GM12878 (cell line): ENCODE measurements around the gene GANAB. TPM values are rescaled to one million over a fixed set of nuclear protein-coding genes. Genes with fewer than 3 reads are reported as not detected.
"Not testable (repeated sequence)": the region's sequence is repeated elsewhere in the genome, so short reads cannot be mapped to it uniquely, and the experiment has no call there.

Experiments
- ATAC-seq: fragments of 200-7000 bp; cut with Tn5 transposase; 3 replicates; pipeline ENCODE4 v1.9.1; 2020; ENCODE audit warnings: mild to moderate bottlenecking, moderate library complexity
- BruUV-seq: library from RNA; stranded (reverse); fragments of 400-500 nt; replicated peaks from 2 replicates; lab custom pipeline; 2021; lab: Mats Ljungman, UMichigan
- CTCF ChIA-PET: fragments of 300-600 bp; sonication (Branson Sonifier 250); formaldehyde crosslinking; extraction: SDS; loops from one replicate; lab custom pipeline; 2021; ENCODE audit warnings: inconsistent platforms; lab: Yijun Ruan, JAX
- POLR2A ChIA-PET: fragments of 350-600 bp; formaldehyde crosslinking; extraction: SDS; loops from one replicate; lab custom pipeline; 2021; ENCODE audit warnings: inconsistent platforms; lab: Charles Lee
- RAD21 ChIA-PET: fragments of 300-600 bp; sonication (Branson Sonifier 250); formaldehyde crosslinking; loops from one replicate; lab custom pipeline; 2023; ENCODE audit warnings: antibody characterized with exemption; ENCODE audit not compliant: unreplicated experiment; lab: Charles Lee
- SMC1A ChIA-PET: fragments of 300-600 bp; sonication (Branson Sonifier 250); formaldehyde crosslinking; loops from one replicate; lab custom pipeline; 2023; ENCODE audit not compliant: unreplicated experiment, uncharacterized antibody; lab: Charles Lee
- DNase-seq: peaks from one replicate; pipeline ENCODE4 v3.0.0-alpha.2; 2011; ENCODE audit warnings: low read depth, low spot score
- FAIRE-seq: peaks from 3 replicates; lab custom pipeline; 2011; peaks lifted over from hg19 to GRCh38; lab: Jason Lieb, UNC
- H2AFZ ChIP-seq: 2 replicates; pipeline ENCODE4 v1.6.0; 2011; ENCODE audit warnings: low read depth, low read length, control low read depth; ENCODE audit not compliant: control insufficient read depth
- H3K27ac ChIP-seq: 2 replicates; pipeline ENCODE4 v1.5.1; 2011; ENCODE audit warnings: control low read depth; ENCODE audit not compliant: control insufficient read depth, insufficient read depth
- H3K27me3 ChIP-seq, 2 experiments: replicated peaks in 1 of 2; 2 replicates each; pipeline versions ENCODE4 v1.6.0 to v1.6.1; 2011; ENCODE audit warnings: low read length in 1 of 2; ENCODE audit not compliant: control insufficient read depth in 2 of 2, insufficient read depth in 2 of 2
- H3K36me3 ChIP-seq, 2 experiments: 2 replicates each; pipeline ENCODE4 v1.5.1; 2011; ENCODE audit warnings: low read length in 1 of 2; ENCODE audit not compliant: control insufficient read depth in 2 of 2, insufficient read depth in 2 of 2
- H3K4me1 ChIP-seq: 2 replicates; pipeline ENCODE4 v1.6.1; 2011; ENCODE audit warnings: mild to moderate bottlenecking, low read length, moderate library complexity, mixed read lengths; ENCODE audit not compliant: control insufficient read depth, insufficient read depth
- H3K4me2 ChIP-seq: 2 replicates; pipeline ENCODE4 v1.6.0; 2011; ENCODE audit warnings: control low read depth; ENCODE audit not compliant: control insufficient read depth, insufficient read depth
- H3K4me3 ChIP-seq: fragments of 200-600 bp; sonication (generic); 2 replicates; pipeline ENCODE4 v1.5.1; 2016
- H3K79me2 ChIP-seq: 2 replicates; pipeline ENCODE4 v1.6.0; 2011; ENCODE audit warnings: low read length; ENCODE audit not compliant: control insufficient read depth, insufficient read depth
- H3K9ac ChIP-seq: 2 replicates; pipeline ENCODE4 v1.8.0; 2011; ENCODE audit warnings: low read length, control low read depth, mixed read lengths; ENCODE audit not compliant: control insufficient read depth, insufficient read depth
- H3K9me3 ChIP-seq: replicated peaks from 3 replicates; pipeline ENCODE4 v1.5.1; 2011; ENCODE audit warnings: mild to moderate bottlenecking, low read length; ENCODE audit not compliant: control insufficient read depth, insufficient read depth
- H4K20me1 ChIP-seq: 2 replicates; pipeline ENCODE4 v1.6.0; 2011; ENCODE audit not compliant: control insufficient read depth, insufficient read depth
- EZH2 ChIP-seq: IDR thresholded peaks from 2 replicates; pipeline ENCODE4 v1.6.1; 2012; ENCODE audit warnings: low read depth, mild to moderate bottlenecking, control low read depth, inconsistent platforms, low read length, borderline replicate concordance; ENCODE audit not compliant: control insufficient read depth
- FOXM1 ChIP-seq: IDR thresholded peaks from 2 replicates; pipeline ENCODE4 v1.6.1; 2012; ENCODE audit warnings: low read depth, mild to moderate bottlenecking, inconsistent platforms, low read length, moderate library complexity
- GABPA ChIP-seq: IDR thresholded peaks from 2 replicates; pipeline ENCODE4 v1.6.1; 2014; ENCODE audit warnings: antibody characterized with exemption, low read depth, mild to moderate bottlenecking, inconsistent platforms
- JUND ChIP-seq: IDR thresholded peaks from 2 replicates; pipeline ENCODE4 v1.6.1; 2012; ENCODE audit warnings: low read depth, mild to moderate bottlenecking, low read length, improper control_type of control experiment, moderate library complexity
- NR2C1 ChIP-seq: fragments of 450-650 bp; IDR thresholded peaks from 2 replicates; pipeline ENCODE4 v1.6.1; 2017; ENCODE audit warnings: antibody characterized with exemption, mild to moderate bottlenecking, moderate library complexity
- SMAD1 ChIP-seq: fragments of 450-650 bp; IDR thresholded peaks from 2 replicates; pipeline ENCODE4 v1.6.1; 2018; ENCODE audit warnings: mild to moderate bottlenecking, low read depth; ENCODE audit not compliant: partially characterized antibody
- SPI1 ChIP-seq: IDR thresholded peaks from 2 replicates; pipeline ENCODE4 v1.6.1; 2011; ENCODE audit warnings: low read depth, mild to moderate bottlenecking, low read length, moderate library complexity, borderline replicate concordance; ENCODE audit not compliant: insufficient read depth
- ZNF217 ChIP-seq: fragments of 450-650 bp; IDR thresholded peaks from 2 replicates; pipeline ENCODE4 v1.6.1; 2017; ENCODE audit warnings: antibody characterized with exemption, mild to moderate bottlenecking
- ZNF274 ChIP-seq: IDR thresholded peaks from one replicate; pipeline ENCODE4 v1.8.0; 2011; ENCODE audit not compliant: insufficient read length, insufficient read depth
- WGBS: methylation state at CpG from one replicate; pipeline ENCODE4 v1.1.6; 2016; ENCODE audit warnings: low lambda C conversion rate; ENCODE audit not compliant: insufficient replicate concordance, insufficient coverage; ENCODE audit errors: missing lambda C conversion rate; 5-methylcytosine and 5-hydroxymethylcytosine counted together
- in situ Hi-C: fragments of 300-500 bp; cut with MboI; formaldehyde crosslinking; loops from 9 replicates; pipeline ENCODE4 v1.14.3; 2018; ENCODE audit warnings: mixed read lengths
- intact Hi-C: fragments of 100-400 bp; cut with micrococcal nuclease; formaldehyde crosslinking; loops from one replicate; pipeline ENCODE4 v1.14.2; 2022; ENCODE audit not compliant: unreplicated experiment
- polyA plus RNA-seq, 11 experiments: library from polyadenylated mRNA; depleted of rRNA in 4 of 11; unstranded in 6 of 11; stranded (reverse) in 5 of 11; fragments of >200 nt; fragmentation: Nextera tagmentation in 4 of 11; fragmentation: Illumina TruSeq in 1 of 11; extraction: Ambion mirVana in 4 of 11; extraction: Trizol in 1 of 11; gene quantifications; 1 replicate in 1 of 11; 2 replicates in 10 of 11; pipeline versions ENCODE4 v1.2.1 to v1.2.3, GENCODE V29; 2011 to 2016; ENCODE audit warnings: inconsistent platforms in 2 of 11, missing spikeins in 2 of 11, low read depth in 1 of 11
- total RNA-seq, 4 experiments: library from RNA; depleted of rRNA in 3 of 4; stranded (reverse); fragments of >200 nt in 3 of 4; fragmentation: Illumina TruSeq in 1 of 4; extraction: Trizol in 1 of 4; gene quantifications; 2 replicates each; pipeline versions ENCODE4 v1.2.1 to v1.2.3, GENCODE V29; 2013 to 2021
- TF ChIP-seq, protein P1 (sequence below): fragments of 450-650 bp; IDR thresholded peaks from 2 replicates; pipeline ENCODE4 v1.6.1; 2017; ENCODE audit warnings: antibody characterized with exemption, mild to moderate bottlenecking, moderate library complexity
- TF ChIP-seq, protein P2 (sequence below): IDR thresholded peaks from 2 replicates; pipeline ENCODE4 v1.6.1; 2011; ENCODE audit warnings: low read depth, mild to moderate bottlenecking, low read length, moderate library complexity, borderline replicate concordance; ENCODE audit errors: extremely low read depth

GANAB gene
- total and polyA plus RNA-seq, 10 of the 15 experiments (the other 5 are each of a cell fraction or from before 2014, with no cell fraction given) = 4.5 to 175 (median 102) TPM

DNA sequence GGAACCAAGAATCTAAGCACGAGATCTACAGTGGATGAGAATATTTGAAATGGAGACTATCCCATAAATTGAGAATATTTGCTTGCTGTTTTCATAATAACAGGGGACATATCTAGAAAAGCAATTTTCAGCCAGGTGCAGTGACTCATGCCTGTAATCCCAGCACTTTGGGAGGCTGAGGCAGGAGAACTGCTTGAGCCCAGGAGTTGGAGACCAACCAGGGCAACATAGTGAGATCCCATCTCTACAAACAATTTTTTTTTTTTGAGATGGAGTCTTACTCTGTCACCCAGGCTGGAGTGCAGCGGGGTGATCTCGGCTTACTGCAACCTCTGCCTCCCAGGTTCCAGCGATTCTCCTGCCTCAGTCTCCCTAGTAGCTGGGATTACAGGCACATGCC lies 64.7 kb downstream of the GANAB start:
- intact Hi-C loops = not testable (repeated sequence)
- POLR2A ChIA-PET = interaction anchor here (0.6 kb wide), 2 partner anchors 20 to 159 kb away, joined by 3 to 5 read pairs; partner anchors contain the start of gene MTA2

DNA sequence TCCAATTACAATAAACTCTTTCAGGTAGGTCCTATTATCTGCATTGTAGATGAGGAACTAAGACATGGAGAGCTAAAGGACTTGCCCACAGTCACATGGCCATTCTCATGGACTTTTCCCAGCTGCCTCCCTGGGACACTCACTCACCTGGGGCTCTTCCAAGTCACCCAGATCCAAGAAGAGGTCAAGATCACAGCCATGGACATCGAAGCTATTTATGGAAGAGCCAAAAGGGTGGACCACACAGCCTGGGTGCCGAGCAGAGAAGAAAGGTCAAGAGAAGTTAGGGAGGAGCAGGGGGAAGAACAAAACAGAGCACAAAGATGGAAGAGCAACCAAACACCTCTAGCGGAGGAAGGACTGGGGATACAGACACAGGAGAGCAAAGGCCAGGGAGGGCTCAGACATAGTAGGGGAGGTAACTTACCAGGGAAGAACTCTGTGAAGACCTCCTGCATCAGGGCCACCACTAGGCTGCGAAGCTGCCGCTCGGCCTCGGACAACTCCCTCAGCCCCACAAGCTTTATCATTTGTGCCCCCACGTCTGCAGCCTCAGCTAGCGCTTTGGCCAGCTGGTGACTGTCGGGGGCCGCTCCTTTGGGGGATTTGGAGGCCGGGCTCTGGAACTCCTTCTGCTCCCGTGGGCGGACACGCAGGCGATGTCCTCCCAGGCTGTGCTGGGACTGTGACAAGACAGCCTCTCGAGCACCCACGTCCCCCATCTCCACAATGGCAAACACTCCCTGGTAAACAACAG lies 65.3 kb downstream of the GANAB start:
- FAIRE-seq = no peak
- peaks cover 12 to 18% of the 10 kb centered on the region in 2 experiments; a peak in 3 of 4 replicates for H3K36me3 ChIP-seq
- SMC1A ChIA-PET = no interaction called here
- RAD21 ChIA-PET = interaction anchor here (1.1 kb wide), 1 partner anchor 10 kb away, joined by 3 read pairs; the partner anchor contains the start of gene TUT1
- CTCF ChIA-PET = interaction anchor here (0.9 to 1.2 kb wide), 2 partner anchors 12 to 18 kb away, joined by 3 read pairs; no protein-coding TSS in a partner anchor
- H3K4me1 ChIP-seq = no peaks in the 10 kb centered on the region
- in situ Hi-C loops (no loop called here), intact Hi-C loops (no loop called here)
- no peak overlapping the region for H2AFZ ChIP-seq
- no peak overlapping the region for H3K4me2 ChIP-seq
- no peaks in the 10 kb centered on the region for H3K27me3 ChIP-seq
- POLR2A ChIA-PET = no interaction called here
- BruUV-seq = no TSS peak
- no peak for ATAC-seq
- H3K9ac ChIP-seq = no peak overlapping the region
- DNase-seq = no peak
- H3K27ac ChIP-seq = no peak overlapping the region
- H4K20me1 ChIP-seq = no peaks in the 10 kb centered on the region
- H3K4me3 ChIP-seq = no peak overlapping the region
- H3K79me2 ChIP-seq = no peaks in the 10 kb centered on the region
- 96% methylated on average over 18 of the region's 18 CpGs for WGBS
- no peaks in the 10 kb centered on the region for H3K9me3 ChIP-seq
- TF ChIP-seq NR2C1 (no peak), ZNF274 (no peak), ZNF217 (no peak), SPI1 (no peak), FOXM1 (no peak), JUND (no peak), EZH2 (no peak), SMAD1 (no peak), GABPA (no peak)
- TF ChIP-seq, protein P1, sequence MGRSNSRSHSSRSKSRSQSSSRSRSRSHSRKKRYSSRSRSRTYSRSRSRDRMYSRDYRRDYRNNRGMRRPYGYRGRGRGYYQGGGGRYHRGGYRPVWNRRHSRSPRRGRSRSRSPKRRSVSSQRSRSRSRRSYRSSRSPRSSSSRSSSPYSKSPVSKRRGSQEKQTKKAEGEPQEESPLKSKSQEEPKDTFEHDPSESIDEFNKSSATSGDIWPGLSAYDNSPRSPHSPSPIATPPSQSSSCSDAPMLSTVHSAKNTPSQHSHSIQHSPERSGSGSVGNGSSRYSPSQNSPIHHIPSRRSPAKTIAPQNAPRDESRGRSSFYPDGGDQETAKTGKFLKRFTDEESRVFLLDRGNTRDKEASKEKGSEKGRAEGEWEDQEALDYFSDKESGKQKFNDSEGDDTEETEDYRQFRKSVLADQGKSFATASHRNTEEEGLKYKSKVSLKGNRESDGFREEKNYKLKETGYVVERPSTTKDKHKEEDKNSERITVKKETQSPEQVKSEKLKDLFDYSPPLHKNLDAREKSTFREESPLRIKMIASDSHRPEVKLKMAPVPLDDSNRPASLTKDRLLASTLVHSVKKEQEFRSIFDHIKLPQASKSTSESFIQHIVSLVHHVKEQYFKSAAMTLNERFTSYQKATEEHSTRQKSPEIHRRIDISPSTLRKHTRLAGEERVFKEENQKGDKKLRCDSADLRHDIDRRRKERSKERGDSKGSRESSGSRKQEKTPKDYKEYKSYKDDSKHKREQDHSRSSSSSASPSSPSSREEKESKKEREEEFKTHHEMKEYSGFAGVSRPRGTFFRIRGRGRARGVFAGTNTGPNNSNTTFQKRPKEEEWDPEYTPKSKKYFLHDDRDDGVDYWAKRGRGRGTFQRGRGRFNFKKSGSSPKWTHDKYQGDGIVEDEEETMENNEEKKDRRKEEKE = no peak
- TF ChIP-seq, protein P2, sequence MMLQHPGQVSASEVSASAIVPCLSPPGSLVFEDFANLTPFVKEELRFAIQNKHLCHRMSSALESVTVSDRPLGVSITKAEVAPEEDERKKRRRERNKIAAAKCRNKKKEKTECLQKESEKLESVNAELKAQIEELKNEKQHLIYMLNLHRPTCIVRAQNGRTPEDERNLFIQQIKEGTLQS = no peak

More for the DNA sequence above, 64.7 kb downstream of the GANAB start:
- H3K4me2 ChIP-seq, FAIRE-seq, H3K9me3 ChIP-seq, SMC1A ChIA-PET, H3K4me1 ChIP-seq, H3K79me2 ChIP-seq, ATAC-seq, H3K27me3 ChIP-seq, BruUV-seq, in situ Hi-C loops, DNase-seq, H3K9ac ChIP-seq, H2AFZ ChIP-seq, H3K27ac ChIP-seq, H4K20me1 ChIP-seq, H3K4me3 ChIP-seq: not testable (repeated sequence)
- peaks cover 12% of the 10 kb centered on the region in 2 experiments; a peak in 3 of 4 replicates for H3K36me3 ChIP-seq
- ChIA-PET RAD21 (interaction anchor here (1.1 kb wide), 1 partner anchor 10 kb away, joined by 3 read pairs; the partner anchor contains the start of gene TUT1), CTCF (interaction anchor here (1.2 kb wide), 1 partner anchor 11 kb away, joined by 3 read pairs; no protein-coding TSS in a partner anchor)
- WGBS = 90% methylated on average over 4 of the region's 4 CpGs
